ENCODE data around the gene SUPT3H.

DNA sequence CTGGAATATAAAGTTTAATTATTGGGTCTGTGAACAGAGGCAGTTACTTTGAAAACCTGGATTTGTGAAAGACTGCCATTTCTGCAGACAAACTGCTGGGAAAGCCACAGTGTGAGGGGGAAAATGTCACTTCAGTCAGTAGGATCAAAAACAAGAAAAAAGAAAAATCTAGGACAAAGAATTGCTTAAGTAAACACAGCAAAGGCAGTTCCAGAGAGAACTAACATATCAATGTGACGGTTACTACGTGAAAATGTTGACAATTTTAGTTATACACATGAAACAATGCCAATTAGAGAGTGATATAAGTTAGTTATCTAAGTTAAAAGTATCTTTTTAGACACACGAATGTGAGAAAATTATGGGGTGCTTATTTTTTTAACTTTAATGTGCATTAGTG, 320.0 kb downstream of the SUPT3H start:
- TF ChIP-seq, protein P1, sequence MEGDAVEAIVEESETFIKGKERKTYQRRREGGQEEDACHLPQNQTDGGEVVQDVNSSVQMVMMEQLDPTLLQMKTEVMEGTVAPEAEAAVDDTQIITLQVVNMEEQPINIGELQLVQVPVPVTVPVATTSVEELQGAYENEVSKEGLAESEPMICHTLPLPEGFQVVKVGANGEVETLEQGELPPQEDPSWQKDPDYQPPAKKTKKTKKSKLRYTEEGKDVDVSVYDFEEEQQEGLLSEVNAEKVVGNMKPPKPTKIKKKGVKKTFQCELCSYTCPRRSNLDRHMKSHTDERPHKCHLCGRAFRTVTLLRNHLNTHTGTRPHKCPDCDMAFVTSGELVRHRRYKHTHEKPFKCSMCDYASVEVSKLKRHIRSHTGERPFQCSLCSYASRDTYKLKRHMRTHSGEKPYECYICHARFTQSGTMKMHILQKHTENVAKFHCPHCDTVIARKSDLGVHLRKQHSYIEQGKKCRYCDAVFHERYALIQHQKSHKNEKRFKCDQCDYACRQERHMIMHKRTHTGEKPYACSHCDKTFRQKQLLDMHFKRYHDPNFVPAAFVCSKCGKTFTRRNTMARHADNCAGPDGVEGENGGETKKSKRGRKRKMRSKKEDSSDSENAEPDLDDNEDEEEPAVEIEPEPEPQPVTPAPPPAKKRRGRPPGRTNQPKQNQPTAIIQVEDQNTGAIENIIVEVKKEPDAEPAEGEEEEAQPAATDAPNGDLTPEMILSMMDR (IDR thresholded peaks at IDR 0.05), result no peak
- TF ChIP-seq POLR2A (IDR thresholded peaks at IDR 0.05), result no peak
- TF ChIP-seq EP300 (IDR thresholded peaks at IDR 0.05), result no peak
- TF ChIP-seq POLR2AphosphoS5 (IDR thresholded peaks at IDR 0.05), result no peak
